H9 (cell line): Measurements from ENCODE around the gene ADCY5. TPM values are rescaled to one million over a fixed set of nuclear protein-coding genes. Genes with fewer than 3 reads are reported as not detected.

ENCODE experiments used
- DNase-seq: peaks from one replicate; pipeline ENCODE4 v3.0.0-alpha.2; 2017
- H2AFZ ChIP-seq: one replicate; pipeline ENCODE4 v1.6.1; 2013; ENCODE audit warnings: mild to moderate bottlenecking, low read length, control low read depth, moderate library complexity
- H2AK5ac ChIP-seq: 2 replicates; pipeline ENCODE4 v1.6.1; 2013; ENCODE audit warnings: low read length, control low read depth, mixed read lengths; ENCODE audit not compliant: insufficient read length
- H2BK120ac ChIP-seq: one replicate; pipeline ENCODE4 v1.6.1; 2013; ENCODE audit warnings: low read depth, mild to moderate bottlenecking, low read length, control low read depth, inconsistent platforms; ENCODE audit not compliant: poor library complexity, severe bottlenecking
- H2BK12ac ChIP-seq: 2 replicates; pipeline ENCODE4 v1.6.1; 2013; ENCODE audit warnings: low read length, control low read depth, mixed read lengths, low read depth; ENCODE audit not compliant: insufficient read length
- H2BK15ac ChIP-seq: 2 replicates; pipeline ENCODE4 v1.6.1; 2013; ENCODE audit warnings: low read depth, low read length, control low read depth
- H2BK20ac ChIP-seq: one replicate; pipeline ENCODE4 v1.6.1; 2013; ENCODE audit warnings: low read depth, mild to moderate bottlenecking, low read length, control low read depth, inconsistent platforms; ENCODE audit not compliant: poor library complexity, severe bottlenecking
- H2BK5ac ChIP-seq: 2 replicates; pipeline ENCODE4 v1.6.1; 2013; ENCODE audit warnings: low read length, control low read depth, mixed read lengths; ENCODE audit not compliant: insufficient read length
- H3K14ac ChIP-seq: 2 replicates; pipeline ENCODE4 v1.6.1; 2013; ENCODE audit warnings: low read length, control low read depth; ENCODE audit not compliant: insufficient read depth
- H3K18ac ChIP-seq: 2 replicates; pipeline ENCODE4 v1.6.1; 2013; ENCODE audit warnings: low read depth, mild to moderate bottlenecking, mixed read lengths, low read length, control low read depth; ENCODE audit not compliant: insufficient read length
- H3K23ac ChIP-seq: 2 replicates; pipeline ENCODE4 v1.6.1; 2013; ENCODE audit warnings: low read length, control low read depth, mixed read lengths, low read depth; ENCODE audit not compliant: insufficient read length
- H3K23me2 ChIP-seq: 2 replicates; pipeline ENCODE4 v1.6.1; 2013; ENCODE audit warnings: low read depth, mild to moderate bottlenecking, mixed read lengths, low read length, control low read depth; ENCODE audit not compliant: insufficient read length, poor library complexity, severe bottlenecking
- H3K27ac ChIP-seq: 2 replicates; pipeline ENCODE4 v1.5.1; 2013; ENCODE audit warnings: low read length, control low read depth, mixed read lengths, low read depth; ENCODE audit not compliant: insufficient read length
- H3K27me3 ChIP-seq: 2 replicates; pipeline ENCODE4 v1.6.1; 2013; ENCODE audit warnings: low read length, control low read depth, inconsistent platforms; ENCODE audit not compliant: insufficient read depth
- H3K4ac ChIP-seq: 2 replicates; pipeline ENCODE4 v1.6.1; 2013; ENCODE audit warnings: low read depth, mild to moderate bottlenecking, control low read depth, inconsistent platforms, low read length, moderate library complexity
- H3K4me1 ChIP-seq: 2 replicates; pipeline ENCODE4 v1.6.1; 2013; ENCODE audit warnings: low read length, control low read depth, inconsistent platforms; ENCODE audit not compliant: insufficient read depth
- H3K4me2 ChIP-seq: 2 replicates; pipeline ENCODE4 v1.6.1; 2013; ENCODE audit warnings: low read length, control low read depth, mixed read lengths; ENCODE audit not compliant: insufficient read length, insufficient read depth
- H3K56ac ChIP-seq: 2 replicates; pipeline ENCODE4 v1.6.1; 2013; ENCODE audit warnings: low read depth, mild to moderate bottlenecking, mixed read lengths, low read length, control low read depth; ENCODE audit not compliant: insufficient read length
- H3K79me1 ChIP-seq: 2 replicates; pipeline ENCODE4 v1.6.1; 2013; ENCODE audit warnings: low read depth, mild to moderate bottlenecking, moderate library complexity, low read length, control low read depth, inconsistent platforms; ENCODE audit not compliant: insufficient read depth, poor library complexity, severe bottlenecking
- H3K79me2 ChIP-seq: 2 replicates; pipeline ENCODE4 v1.6.1; 2013; ENCODE audit warnings: low read length, control low read depth, inconsistent platforms; ENCODE audit not compliant: insufficient read depth
- H3K9ac ChIP-seq: 2 replicates; pipeline ENCODE4 v1.6.1; 2013; ENCODE audit warnings: low read length, control low read depth, mixed read lengths; ENCODE audit not compliant: insufficient read length; ENCODE audit errors: extremely low read depth
- H3K9me3 ChIP-seq: one replicate; pipeline ENCODE4 v1.6.1; 2013; ENCODE audit warnings: low read depth, low read length, inconsistent platforms; ENCODE audit not compliant: control insufficient read depth
- H3T11ph ChIP-seq: one replicate; pipeline ENCODE4 v1.6.1; 2013; ENCODE audit warnings: mild to moderate bottlenecking, low read length, control low read depth, inconsistent platforms
- H4K20me1 ChIP-seq: one replicate; pipeline ENCODE4 v1.6.1; 2013; ENCODE audit not compliant: control insufficient read depth, insufficient read length, insufficient read depth
- H4K5ac ChIP-seq: 2 replicates; pipeline ENCODE4 v1.6.1; 2013; ENCODE audit warnings: low read depth, mild to moderate bottlenecking, mixed read lengths, low read length, control low read depth; ENCODE audit not compliant: insufficient read length
- H4K8ac ChIP-seq: replicated peaks from 2 replicates; pipeline ENCODE4 v1.6.1; 2013; ENCODE audit warnings: low read length, control low read depth, mixed read lengths, low read depth; ENCODE audit not compliant: insufficient read length
- H4K91ac ChIP-seq: 2 replicates; pipeline ENCODE4 v1.6.1; 2013; ENCODE audit warnings: low read depth, mild to moderate bottlenecking, moderate library complexity, mixed read lengths, low read length, control low read depth; ENCODE audit not compliant: insufficient read length
- H3K27ac Mint-ChIP-seq, 3 experiments: 2 replicates in 2 of 3; 3 replicates in 1 of 3; pipeline ENCODE4 v1.8.0; 2020 to 2021; ENCODE audit warnings: mixed read lengths in 3 of 3, mild to moderate bottlenecking in 1 of 3, moderate library complexity in 1 of 3
- H3K27me3 Mint-ChIP-seq: 2 replicates; pipeline ENCODE4 v1.8.0; 2021; ENCODE audit warnings: low read depth, mild to moderate bottlenecking, moderate library complexity, mixed read lengths
- H3K36me3 Mint-ChIP-seq, 3 experiments: 2 replicates in 2 of 3; 3 replicates in 1 of 3; pipeline ENCODE4 v1.8.0; 2020 to 2021; ENCODE audit warnings: low read depth in 3 of 3, mixed read lengths in 3 of 3; ENCODE audit not compliant: insufficient read depth in 1 of 3
- H3K4me1 Mint-ChIP-seq, 2 experiments: 2 replicates each; pipeline ENCODE4 v1.8.0; 2020; ENCODE audit warnings: mixed read lengths in 2 of 2
- H3K4me3 Mint-ChIP-seq, 2 experiments: 2 replicates in 1 of 2; 3 replicates in 1 of 2; pipeline ENCODE4 v1.8.0; 2020 to 2021; ENCODE audit warnings: mild to moderate bottlenecking in 2 of 2, mixed read lengths in 2 of 2, moderate library complexity in 1 of 2
- H3K9me3 Mint-ChIP-seq, 2 experiments: 2 replicates in 1 of 2; 3 replicates in 1 of 2; pipeline ENCODE4 v1.8.0; 2020; ENCODE audit warnings: mild to moderate bottlenecking in 2 of 2, mixed read lengths in 2 of 2, moderate library complexity in 1 of 2
- WGBS: extraction: QIAGEN DNeasy Blood & Tissue Kit; methylation state at CpG from one replicate; pipeline ENCODE4 v1.1.7; 2013; ENCODE audit warnings: missing lambda C conversion rate, low lambda C conversion rate, mixed read lengths; ENCODE audit not compliant: insufficient read length; ENCODE audit errors: extremely low coverage; 5-methylcytosine and 5-hydroxymethylcytosine counted together
- total RNA-seq: library from RNA; stranded (reverse); gene quantifications from 2 replicates; pipeline ENCODE4 v1.2.1, GENCODE V29; 2021
- TF ChIP-seq, protein P1 (sequence below): fragments of 200-600 bp; sonication (generic); conservative IDR thresholded peaks from 3 replicates; pipeline ENCODE4 v1.8.0; 2021; ENCODE audit warnings: antibody characterized with exemption, mild to moderate bottlenecking

Gene ADCY5
- total RNA-seq, 1 experiment from 2014 or later: 5.0 TPM

DNA sequence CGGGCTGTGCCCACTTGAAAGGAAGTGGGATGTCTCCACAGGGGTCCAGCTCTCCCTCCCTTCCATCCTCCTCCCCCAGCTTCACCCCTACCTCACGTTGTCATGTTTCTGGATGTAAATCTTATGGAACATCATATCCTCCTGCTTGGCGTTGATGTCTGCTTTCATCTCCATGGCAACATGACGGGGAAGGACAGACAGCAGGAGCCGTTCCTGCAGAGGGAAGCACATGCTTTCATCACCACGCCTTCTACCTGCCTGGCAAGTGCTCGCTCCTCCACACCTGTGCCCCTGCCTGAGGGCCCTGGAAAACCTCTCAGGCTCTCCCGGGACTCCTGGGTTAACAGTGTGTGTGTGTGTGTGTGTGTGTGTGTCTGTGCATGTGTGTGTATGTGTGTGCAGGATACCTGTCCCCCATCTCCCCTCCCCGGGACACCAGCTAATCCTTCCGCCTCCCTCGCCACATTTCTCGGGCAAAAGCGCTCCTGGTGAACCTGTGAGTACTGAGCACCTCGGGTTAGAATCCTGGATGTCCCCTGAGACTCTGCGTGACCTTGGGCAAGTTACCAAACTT lies 101.1 kb downstream of the ADCY5 start:
- H2BK15ac ChIP-seq: no peak overlapping the region
- peaks cover 43 to 52% of the 10 kb centered on the region in 2 experiments for H3K4me1 Mint-ChIP-seq
- DNase-seq: no peak

More for the DNA sequence above, 101.1 kb downstream of the ADCY5 start:
- Histone ChIP-seq H2BK120ac (no peak overlapping the region), H2AK5ac (no peak overlapping the region), H2BK12ac (no peak overlapping the region), H3K23me2 (no peaks in the 10 kb centered on the region), H3T11ph (no peak overlapping the region), H2AFZ (no peak overlapping the region), H4K5ac (no peak overlapping the region), H3K79me1 (no peaks in the 10 kb centered on the region), H3K4me1 (no peaks in the 10 kb centered on the region; the same call in 1 of the 2 replicates), H3K23ac (no peak overlapping the region), H3K4me2 (no peak overlapping the region), H3K79me2 (no peaks in the 10 kb centered on the region), H3K4ac (no peak overlapping the region), H2BK5ac (no peak overlapping the region), H3K9me3 (no peaks in the 10 kb centered on the region), H3K9ac (no peak overlapping the region), H3K14ac (no peak overlapping the region), H4K20me1 (no peaks in the 10 kb centered on the region), H3K56ac (no peak overlapping the region), H3K27ac (no peak overlapping the region), H4K8ac (no peak overlapping the region), H4K91ac (no peak overlapping the region), H2BK20ac (no peak overlapping the region), H3K27me3 (no peaks in the 10 kb centered on the region), H3K18ac (no peak overlapping the region)
- H3K27me3 Mint-ChIP-seq: peaks cover 10% of the 10 kb centered on the region
- no peaks in the 10 kb centered on the region for H3K9me3 Mint-ChIP-seq
- no peak overlapping the region for H3K4me3 Mint-ChIP-seq
- TF ChIP-seq, protein P1, sequence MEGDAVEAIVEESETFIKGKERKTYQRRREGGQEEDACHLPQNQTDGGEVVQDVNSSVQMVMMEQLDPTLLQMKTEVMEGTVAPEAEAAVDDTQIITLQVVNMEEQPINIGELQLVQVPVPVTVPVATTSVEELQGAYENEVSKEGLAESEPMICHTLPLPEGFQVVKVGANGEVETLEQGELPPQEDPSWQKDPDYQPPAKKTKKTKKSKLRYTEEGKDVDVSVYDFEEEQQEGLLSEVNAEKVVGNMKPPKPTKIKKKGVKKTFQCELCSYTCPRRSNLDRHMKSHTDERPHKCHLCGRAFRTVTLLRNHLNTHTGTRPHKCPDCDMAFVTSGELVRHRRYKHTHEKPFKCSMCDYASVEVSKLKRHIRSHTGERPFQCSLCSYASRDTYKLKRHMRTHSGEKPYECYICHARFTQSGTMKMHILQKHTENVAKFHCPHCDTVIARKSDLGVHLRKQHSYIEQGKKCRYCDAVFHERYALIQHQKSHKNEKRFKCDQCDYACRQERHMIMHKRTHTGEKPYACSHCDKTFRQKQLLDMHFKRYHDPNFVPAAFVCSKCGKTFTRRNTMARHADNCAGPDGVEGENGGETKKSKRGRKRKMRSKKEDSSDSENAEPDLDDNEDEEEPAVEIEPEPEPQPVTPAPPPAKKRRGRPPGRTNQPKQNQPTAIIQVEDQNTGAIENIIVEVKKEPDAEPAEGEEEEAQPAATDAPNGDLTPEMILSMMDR: no peak
- no peaks in the 10 kb centered on the region for H3K36me3 Mint-ChIP-seq
- no CpG with 5 or more reads among the region's 15 CpGs for WGBS
- no peak overlapping the region; a peak in 1 of 7 replicates for H3K27ac Mint-ChIP-seq
